Epithelial cell of esophagus (primary cell): ENCODE results near the gene C2orf81.
A peak's percentile ranks its signal among the peaks of the same experiment; 100 is the strongest.
"Not testable (repeated sequence)": the region's sequence is repeated elsewhere in the genome, so short reads cannot be mapped to it uniquely, and the experiment has no call there.

Experiments used
- DNase-seq: peaks from one replicate; pipeline ENCODE4 v3.0.0; 2010; ENCODE audit warnings: low read depth
- H3K4me3 ChIP-seq: 2 replicates; pipeline ENCODE4 v1.5.1; 2011; ENCODE audit warnings: mild to moderate bottlenecking, low read length, control low read depth
- CTCF ChIP-seq: IDR thresholded peaks from 2 replicates; pipeline ENCODE4 v1.5.1; 2011; ENCODE audit warnings: low read depth, mild to moderate bottlenecking, low read length, control low read depth, inconsistent platforms; ENCODE audit not compliant: insufficient read depth; ENCODE audit errors: missing control alignments

C2orf81 gene

GRCh38 chr2:74421221-74421870 is at the start of gene C2orf81, which contains the start of gene WDR54:
C2orf81 (minus strand) TSS chr2:74421619; CDS start chr2:74421560, 59 bp downstream.
WDR54 (plus strand) TSS chr2:74421730; CDS start chr2:74422154, 424 bp downstream.
- peak; percentile 82 for DNase-seq
- no peak for TF ChIP-seq CTCF

GRCh38 chr2:74470742-74471141 is 49.3 kb upstream of the C2orf81 start:
- DNase-seq, H3K4me3 ChIP-seq: not testable (repeated sequence)

More at GRCh38 chr2:74421221-74421870, at the start of gene C2orf81, which contains the start of gene WDR54:
- H3K4me3 ChIP-seq = peak within 1 kb of the TSS; percentile 69

- TF ChIP-seq CTCF = no peak
- peak overlapping the region; percentile 72 for H3K4me3 ChIP-seq
- no peak for DNase-seq
Observed at GRCh38 chr2:74464406-74464805, 43.0 kb upstream of the C2orf81 start.

- TF ChIP-seq CTCF = no peak
- H3K4me3 ChIP-seq = no peak overlapping the region
- no peak for DNase-seq
Observed at GRCh38 chr2:74462786-74463105, 41.3 kb upstream of the C2orf81 start.

- no peak overlapping the region for H3K4me3 ChIP-seq
- DNase-seq = no peak
- no peak for TF ChIP-seq CTCF
Observed at GRCh38 chr2:74462054-74462785, 40.8 kb upstream of the C2orf81 start.

- TF ChIP-seq CTCF = peak; percentile 11
Observed at GRCh38 chr2:74461187-74462053, 40.0 kb upstream of the C2orf81 start.

GRCh38 chr2:74460187-74460586 is 38.8 kb upstream of the C2orf81 start:
- not testable (repeated sequence) for H3K4me3 ChIP-seq

More at GRCh38 chr2:74461187-74462053, 40.0 kb upstream of the C2orf81 start:
- H3K4me3 ChIP-seq = no peak overlapping the region
- DNase-seq = no peak

GRCh38 chr2:74459503-74460118 is 38.2 kb upstream of the C2orf81 start:
- not testable (repeated sequence) for DNase-seq
- H3K4me3 ChIP-seq = peak overlapping the region; percentile 98

More at GRCh38 chr2:74460187-74460586, 38.8 kb upstream of the C2orf81 start:
- not testable (repeated sequence) for DNase-seq
